Measurements from ENCODE around the gene ATAD3B.
"Not testable (repeated sequence)": the region's sequence is repeated elsewhere in the genome, so short reads cannot be mapped to it uniquely, and the experiment has no call there.

Gene ATAD3B

DNA sequence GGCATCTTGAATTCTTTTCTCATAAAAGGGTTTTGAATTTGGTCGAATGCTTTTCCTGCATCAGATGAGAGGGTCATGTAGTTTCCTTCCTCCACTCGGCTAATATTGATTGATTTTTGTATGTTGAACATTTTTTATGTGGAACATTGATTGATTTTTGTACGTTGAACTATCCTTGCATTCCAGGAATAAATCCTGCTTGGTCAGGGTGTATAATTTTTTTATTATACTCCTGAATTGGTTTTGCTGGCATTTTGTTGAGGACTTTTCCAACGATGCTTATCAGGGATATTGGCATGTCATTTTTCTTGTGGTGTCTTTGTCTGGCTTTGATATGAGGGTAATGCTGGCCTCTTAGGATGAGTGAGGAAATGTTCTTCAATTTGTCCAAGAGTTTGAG, 60.4 kb downstream of the ATAD3B start:
- no peak overlapping the region for H3K4me2 ChIP-seq (ENCODE audit: low read length)
- no peaks in the 10 kb centered on the region for H3K79me2 ChIP-seq (ENCODE audit: insufficient read depth, low read length)
- no peaks in the 10 kb centered on the region for H3K4me1 ChIP-seq (ENCODE audit: insufficient read depth, low read length, severe bottlenecking)
- no peak overlapping the region for H3K27ac ChIP-seq (ENCODE audit: low read depth, low read length, poor library complexity, severe bottlenecking)
- no peaks in the 10 kb centered on the region for H3K27me3 ChIP-seq (ENCODE audit: insufficient read depth, low read length)
- no peaks in the 10 kb centered on the region for H3K9me3 ChIP-seq (ENCODE audit: low read length)
- no peaks in the 10 kb centered on the region for H3K9me2 ChIP-seq (ENCODE audit: low read depth, low read length)
- no peaks in the 10 kb centered on the region for H4K20me1 ChIP-seq (ENCODE audit: insufficient read depth, low read length)
- H2AFZ ChIP-seq (ENCODE audit: low read length), result no peak overlapping the region
- peaks cover 48% of the 10 kb centered on the region for H3K36me3 ChIP-seq (ENCODE audit: insufficient read depth, low read length)
- TF ChIP-seq EZH2 (IDR thresholded peaks at IDR 0.05; ENCODE audit: borderline replicate concordance, low read length), result no peak
- TF ChIP-seq, protein P1, sequence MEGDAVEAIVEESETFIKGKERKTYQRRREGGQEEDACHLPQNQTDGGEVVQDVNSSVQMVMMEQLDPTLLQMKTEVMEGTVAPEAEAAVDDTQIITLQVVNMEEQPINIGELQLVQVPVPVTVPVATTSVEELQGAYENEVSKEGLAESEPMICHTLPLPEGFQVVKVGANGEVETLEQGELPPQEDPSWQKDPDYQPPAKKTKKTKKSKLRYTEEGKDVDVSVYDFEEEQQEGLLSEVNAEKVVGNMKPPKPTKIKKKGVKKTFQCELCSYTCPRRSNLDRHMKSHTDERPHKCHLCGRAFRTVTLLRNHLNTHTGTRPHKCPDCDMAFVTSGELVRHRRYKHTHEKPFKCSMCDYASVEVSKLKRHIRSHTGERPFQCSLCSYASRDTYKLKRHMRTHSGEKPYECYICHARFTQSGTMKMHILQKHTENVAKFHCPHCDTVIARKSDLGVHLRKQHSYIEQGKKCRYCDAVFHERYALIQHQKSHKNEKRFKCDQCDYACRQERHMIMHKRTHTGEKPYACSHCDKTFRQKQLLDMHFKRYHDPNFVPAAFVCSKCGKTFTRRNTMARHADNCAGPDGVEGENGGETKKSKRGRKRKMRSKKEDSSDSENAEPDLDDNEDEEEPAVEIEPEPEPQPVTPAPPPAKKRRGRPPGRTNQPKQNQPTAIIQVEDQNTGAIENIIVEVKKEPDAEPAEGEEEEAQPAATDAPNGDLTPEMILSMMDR (IDR thresholded peaks at IDR 0.05; ENCODE audit: low read length), result no peak
- H3K4me3 ChIP-seq (ENCODE audit: low read depth, low read length, poor library complexity, severe bottlenecking), result no peak overlapping the region
- no peaks in the 10 kb centered on the region for H3F3A ChIP-seq (ENCODE audit: insufficient read depth, low read length)
- H3K9ac ChIP-seq (ENCODE audit: low read length), result no peak overlapping the region

DNA sequence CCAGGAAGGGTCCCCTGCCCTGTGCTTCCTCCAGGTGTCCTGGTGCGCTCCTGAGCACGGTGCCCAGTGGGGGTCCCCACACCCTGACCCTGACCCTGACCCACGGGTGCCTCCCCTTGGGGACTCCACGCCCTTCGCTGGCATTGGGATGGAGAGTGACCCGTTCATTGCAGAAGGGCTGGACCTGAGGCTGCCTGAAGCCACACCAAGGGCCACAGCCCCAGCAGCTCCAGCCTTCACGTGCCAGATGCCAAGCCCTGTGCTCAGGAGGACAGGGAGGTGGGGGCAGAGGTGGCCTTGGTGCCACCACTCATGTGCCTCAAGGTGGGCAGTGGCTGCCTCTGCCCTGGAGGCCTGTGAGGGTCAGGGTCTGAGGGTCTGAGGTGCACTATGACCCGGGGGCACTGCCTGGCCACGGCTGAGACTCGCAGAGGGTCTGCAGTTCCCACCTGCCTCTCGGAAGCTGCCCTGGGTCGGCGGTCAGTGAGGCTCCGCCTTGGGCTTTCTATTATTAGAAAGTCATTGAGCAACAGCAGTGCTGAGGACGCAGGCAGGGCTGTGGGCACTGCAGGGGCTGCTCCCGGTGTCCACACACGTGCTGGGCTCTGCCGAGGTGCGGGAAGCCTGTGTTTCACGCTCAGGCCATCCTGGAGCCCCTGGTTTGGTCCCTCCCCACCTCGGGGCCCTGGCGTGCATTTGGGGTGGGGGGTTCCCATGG, 61.8 kb downstream of the ATAD3B start:
- H2AFZ ChIP-seq (ENCODE audit: low read length); H3K27ac ChIP-seq (ENCODE audit: low read depth, low read length, poor library complexity, severe bottlenecking); H3K9me3 ChIP-seq (ENCODE audit: low read length); H3K9ac ChIP-seq (ENCODE audit: low read length); H3F3A ChIP-seq (ENCODE audit: insufficient read depth, low read length); H3K4me3 ChIP-seq (ENCODE audit: low read depth, low read length, poor library complexity, severe bottlenecking); H3K4me2 ChIP-seq (ENCODE audit: low read length); H3K79me2 ChIP-seq (ENCODE audit: insufficient read depth, low read length); H4K20me1 ChIP-seq (ENCODE audit: insufficient read depth, low read length); H3K9me2 ChIP-seq (ENCODE audit: low read depth, low read length); H3K4me1 ChIP-seq (ENCODE audit: insufficient read depth, low read length, severe bottlenecking); H3K27me3 ChIP-seq (ENCODE audit: insufficient read depth, low read length): not testable (repeated sequence)
- H3K36me3 ChIP-seq (ENCODE audit: insufficient read depth, low read length), result peaks cover 34% of the 10 kb centered on the region

DNA sequence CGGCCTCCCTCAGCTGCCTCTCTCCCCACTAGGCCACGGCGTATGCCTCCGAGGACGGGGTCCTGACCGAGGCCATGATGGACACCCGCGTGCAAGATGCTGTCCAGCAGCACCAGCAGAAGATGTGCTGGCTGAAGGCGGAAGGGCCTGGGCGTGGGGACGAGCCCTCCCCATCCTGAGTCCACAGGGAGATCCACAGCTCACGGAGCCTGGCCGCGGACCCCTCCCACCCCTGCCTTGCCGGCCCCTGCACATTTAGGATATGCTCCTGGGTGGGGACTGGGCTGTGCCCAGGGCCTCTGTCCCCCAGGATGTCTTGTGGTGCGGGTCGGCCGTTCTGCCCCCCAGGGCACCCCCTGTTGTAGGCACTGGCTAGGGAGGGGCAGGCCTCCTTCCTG, 62.3 kb downstream of the ATAD3B start:
- not testable (repeated sequence) for H3K27me3 ChIP-seq (ENCODE audit: insufficient read depth, low read length)
- peaks cover 29% of the 10 kb centered on the region for H3K36me3 ChIP-seq (ENCODE audit: insufficient read depth, low read length)

DNA sequence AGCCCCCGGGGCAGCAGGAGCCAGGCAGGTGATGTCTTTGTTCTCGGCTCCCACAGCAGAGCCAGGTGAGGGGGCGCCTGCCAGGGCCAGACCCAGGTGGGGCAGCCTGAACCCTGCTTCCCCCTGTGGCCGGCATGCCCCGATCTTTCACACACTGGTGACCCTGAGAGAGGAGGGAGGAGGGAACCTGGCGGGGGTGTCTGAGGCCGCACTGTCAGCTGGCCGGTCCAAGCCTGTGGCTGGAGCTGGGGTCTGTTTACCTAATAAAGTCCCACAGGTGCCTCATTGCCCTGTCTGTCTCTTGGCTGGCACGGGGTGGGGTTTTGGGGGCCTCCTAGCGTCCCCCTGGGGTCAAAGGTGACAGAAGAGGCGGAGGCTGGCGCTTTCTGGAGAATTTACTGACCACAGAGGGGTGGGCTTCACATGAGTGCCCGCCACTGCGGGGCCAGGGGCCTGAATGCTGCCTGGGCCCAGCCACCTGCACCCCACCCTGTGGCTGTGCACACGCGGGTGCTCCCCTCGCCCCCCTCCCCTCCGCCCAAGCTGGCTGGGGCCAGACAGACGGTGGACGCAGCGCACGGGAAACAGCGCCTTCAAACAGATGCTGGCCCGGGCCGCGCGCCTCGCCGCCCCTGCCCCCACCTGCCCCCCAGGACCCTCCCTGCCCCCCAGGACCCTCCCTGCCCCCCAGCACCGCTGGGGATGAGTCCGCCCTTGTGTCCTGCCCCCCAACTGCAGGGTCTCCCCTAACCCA, 63.0 kb downstream of the ATAD3B start:
- Histone ChIP-seq H3K9me2 (ENCODE audit: low read depth, low read length) (no peaks in the 10 kb centered on the region), H3K4me1 (ENCODE audit: insufficient read depth, low read length, severe bottlenecking) (no peaks in the 10 kb centered on the region), H4K20me1 (ENCODE audit: insufficient read depth, low read length) (no peaks in the 10 kb centered on the region), H3K27me3 (ENCODE audit: insufficient read depth, low read length) (no peaks in the 10 kb centered on the region; the same call in 1 of the 2 replicates), H3K36me3 (ENCODE audit: insufficient read depth, low read length) (peaks cover 22% of the 10 kb centered on the region), H3K9me3 (ENCODE audit: low read length) (no peaks in the 10 kb centered on the region), H3K27ac (ENCODE audit: low read depth, low read length, poor library complexity, severe bottlenecking) (no peak overlapping the region), H3K9ac (ENCODE audit: low read length) (no peak overlapping the region), H2AFZ (ENCODE audit: low read length) (no peak overlapping the region), H3K4me2 (ENCODE audit: low read length) (no peak overlapping the region), H3F3A (ENCODE audit: insufficient read depth, low read length) (no peaks in the 10 kb centered on the region), H3K79me2 (ENCODE audit: insufficient read depth, low read length) (no peaks in the 10 kb centered on the region), H3K4me3 (ENCODE audit: low read depth, low read length, poor library complexity, severe bottlenecking) (no peak overlapping the region)
- TF ChIP-seq, protein P1 (IDR thresholded peaks at IDR 0.05; ENCODE audit: low read length), result no peak
- TF ChIP-seq EZH2 (IDR thresholded peaks at IDR 0.05; ENCODE audit: borderline replicate concordance, low read length), result no peak

More for the DNA sequence above, 62.3 kb downstream of the ATAD3B start:
- not testable (repeated sequence) for H3K79me2 ChIP-seq (ENCODE audit: insufficient read depth, low read length); H3K27ac ChIP-seq (ENCODE audit: low read depth, low read length, poor library complexity, severe bottlenecking); H3K9me3 ChIP-seq (ENCODE audit: low read length); H3K4me1 ChIP-seq (ENCODE audit: insufficient read depth, low read length, severe bottlenecking); H3K4me2 ChIP-seq (ENCODE audit: low read length); H3K9me2 ChIP-seq (ENCODE audit: low read depth, low read length); H2AFZ ChIP-seq (ENCODE audit: low read length); H3K9ac ChIP-seq (ENCODE audit: low read length); H3K4me3 ChIP-seq (ENCODE audit: low read depth, low read length, poor library complexity, severe bottlenecking); H4K20me1 ChIP-seq (ENCODE audit: insufficient read depth, low read length); H3F3A ChIP-seq (ENCODE audit: insufficient read depth, low read length)

Data from OCI-LY1 (cell line).